ENCODE measurements around the gene ATP8A2. TPM values are rescaled to one million over a fixed set of nuclear protein-coding genes. Genes with fewer than 3 reads are reported as not detected.

Gene ATP8A2
- total RNA-seq, 2 donors from 2014 or later: 0.10 to 0.64 TPM

GRCh38 chr13:25739376-25739775 is 367.6 kb downstream of the ATP8A2 start:
- H3K9me3 ChIP-seq: no peaks in the 10 kb centered on the region
- no peak for DNase-seq

DNA sequence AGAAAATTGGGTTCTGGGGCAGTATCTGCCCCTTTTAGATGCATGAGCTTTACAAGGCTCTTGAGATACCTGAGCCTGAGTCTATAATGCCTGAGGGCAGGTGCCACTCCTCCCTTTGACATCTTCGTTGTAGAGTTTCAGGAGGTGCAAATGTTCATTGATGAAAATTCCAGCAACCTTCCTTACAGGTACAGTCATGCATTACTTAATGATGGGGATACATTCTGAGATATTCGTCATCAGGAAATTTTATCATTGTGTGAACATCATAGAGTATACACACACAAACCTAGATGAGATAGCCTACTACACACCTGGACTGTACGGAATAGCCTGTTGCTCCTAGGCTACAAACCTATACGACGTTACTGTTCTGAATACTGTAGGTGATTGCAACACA is 370.0 kb downstream of the ATP8A2 start:
- no peak for DNase-seq
- H3K36me3 ChIP-seq: no peaks in the 10 kb centered on the region
- no peaks in the 10 kb centered on the region for H3K4me1 ChIP-seq
- no peak overlapping the region for H3K9ac ChIP-seq (ENCODE audit: low read depth in 2 of 2, low read length in 2 of 2)
- no peak overlapping the region for H3K27ac ChIP-seq
- no peaks in the 10 kb centered on the region for H3K27me3 ChIP-seq
- no peak for TF ChIP-seq CTCF (IDR thresholded peaks at IDR 0.05)
- no peak overlapping the region for H3K4me3 ChIP-seq
- intact Hi-C loops (cut with DNase I): no loop called here
- no peaks in the 10 kb centered on the region for H3K9me3 ChIP-seq

More at GRCh38 chr13:25739376-25739775, 367.6 kb downstream of the ATP8A2 start:
- Histone ChIP-seq H3K27me3 (no peaks in the 10 kb centered on the region), H3K4me1 (no peaks in the 10 kb centered on the region), H3K4me3 (no peak overlapping the region), H3K9ac (ENCODE audit: low read depth in 2 of 2, low read length in 2 of 2) (no peak overlapping the region), H3K36me3 (no peaks in the 10 kb centered on the region), H3K27ac (no peak overlapping the region)
- intact Hi-C loops (cut with DNase I): no loop called here
- no peak for TF ChIP-seq CTCF (IDR thresholded peaks at IDR 0.05)

- no peak for TF ChIP-seq CTCF (IDR thresholded peaks at IDR 0.05)
- Histone ChIP-seq H3K4me3 (no peak overlapping the region), H3K36me3 (no peaks in the 10 kb centered on the region), H3K27ac (no peak overlapping the region), H3K9ac (ENCODE audit: low read depth in 2 of 2, low read length in 2 of 2) (no peak overlapping the region), H3K27me3 (no peaks in the 10 kb centered on the region), H3K9me3 (no peaks in the 10 kb centered on the region), H3K4me1 (no peaks in the 10 kb centered on the region)
- intact Hi-C loops (cut with DNase I): no loop called here
- DNase-seq: no peak
Measured at GRCh38 chr13:25742220-25742619, 370.4 kb downstream of the ATP8A2 start.

DNA sequence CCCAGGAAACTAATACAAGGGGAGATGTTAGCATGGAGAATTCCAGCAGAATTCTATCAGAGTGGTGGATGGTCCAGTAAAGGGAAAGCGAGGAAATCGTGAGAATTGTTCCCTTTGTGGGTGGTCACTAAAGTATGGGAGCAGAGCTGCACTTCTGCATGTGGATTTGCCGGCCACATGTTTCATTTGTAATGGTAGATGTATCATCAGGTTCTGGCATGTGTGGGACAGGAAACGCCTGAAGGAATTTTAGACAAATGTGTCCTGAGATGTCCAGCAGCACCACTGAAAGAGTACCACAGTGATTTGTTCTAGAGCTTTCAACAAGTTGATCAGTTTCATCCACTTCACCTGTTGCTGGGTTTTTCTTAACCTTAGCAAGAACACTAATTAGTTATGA is 371.6 kb downstream of the ATP8A2 start:
- Histone ChIP-seq H3K9ac (ENCODE audit: low read depth in 2 of 2, low read length in 2 of 2) (no peak overlapping the region), H3K27me3 (no peaks in the 10 kb centered on the region), H3K36me3 (no peaks in the 10 kb centered on the region), H3K27ac (no peak overlapping the region), H3K4me3 (no peak overlapping the region), H3K4me1 (no peaks in the 10 kb centered on the region), H3K9me3 (no peaks in the 10 kb centered on the region)
- no peak for DNase-seq
- intact Hi-C loops (cut with DNase I): no loop called here
- no peak for TF ChIP-seq CTCF (IDR thresholded peaks at IDR 0.05)

DNA sequence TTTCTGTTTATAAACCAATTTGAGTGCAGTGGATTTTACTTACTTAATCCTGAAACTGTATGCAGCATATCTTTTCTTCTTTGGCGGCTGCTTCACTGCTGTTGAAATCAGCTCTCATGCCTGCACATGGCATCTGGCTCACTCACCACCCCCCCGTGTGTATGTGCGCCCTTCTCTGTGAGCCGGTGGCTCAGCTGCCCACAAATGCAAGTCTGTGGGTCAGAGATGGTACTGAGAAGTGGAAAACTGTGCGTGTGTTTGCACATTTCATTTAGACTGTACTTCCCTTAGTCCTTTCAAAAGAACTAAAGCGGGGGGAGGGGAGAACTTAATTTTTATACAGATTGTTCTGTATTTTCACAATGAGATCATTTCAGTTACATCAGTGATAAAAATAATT is 372.4 kb downstream of the ATP8A2 start:
- Histone ChIP-seq H3K4me1 (no peaks in the 10 kb centered on the region), H3K27me3 (no peaks in the 10 kb centered on the region), H3K36me3 (no peaks in the 10 kb centered on the region), H3K9ac (ENCODE audit: low read depth in 2 of 2, low read length in 2 of 2) (no peak overlapping the region), H3K27ac (no peak overlapping the region), H3K4me3 (no peak overlapping the region), H3K9me3 (no peaks in the 10 kb centered on the region)
- no peak for DNase-seq
- no peak for TF ChIP-seq CTCF (IDR thresholded peaks at IDR 0.05)
- intact Hi-C loops (cut with DNase I): no loop called here

- no peaks in the 10 kb centered on the region for H3K9me3 ChIP-seq
- H3K36me3 ChIP-seq: no peaks in the 10 kb centered on the region
- no peak overlapping the region for H3K4me3 ChIP-seq
- H3K27me3 ChIP-seq: no peaks in the 10 kb centered on the region
- H3K27ac ChIP-seq: no peak overlapping the region
- H3K9ac ChIP-seq (ENCODE audit: low read depth in 2 of 2, low read length in 2 of 2): no peak overlapping the region
- no peaks in the 10 kb centered on the region for H3K4me1 ChIP-seq
- intact Hi-C loops (cut with DNase I): no loop called here
- no peak for DNase-seq
- TF ChIP-seq CTCF (IDR thresholded peaks at IDR 0.05): no peak
Measured at GRCh38 chr13:25746131-25746530, 374.4 kb downstream of the ATP8A2 start.
